Measurements from ENCODE around the gene BTG2. TPM values are rescaled to one million over a fixed set of nuclear protein-coding genes. Genes with fewer than 3 reads are reported as not detected.

Gene BTG2
- total RNA-seq, 1 experiment from 2014 or later: 2.2 TPM

DNA sequence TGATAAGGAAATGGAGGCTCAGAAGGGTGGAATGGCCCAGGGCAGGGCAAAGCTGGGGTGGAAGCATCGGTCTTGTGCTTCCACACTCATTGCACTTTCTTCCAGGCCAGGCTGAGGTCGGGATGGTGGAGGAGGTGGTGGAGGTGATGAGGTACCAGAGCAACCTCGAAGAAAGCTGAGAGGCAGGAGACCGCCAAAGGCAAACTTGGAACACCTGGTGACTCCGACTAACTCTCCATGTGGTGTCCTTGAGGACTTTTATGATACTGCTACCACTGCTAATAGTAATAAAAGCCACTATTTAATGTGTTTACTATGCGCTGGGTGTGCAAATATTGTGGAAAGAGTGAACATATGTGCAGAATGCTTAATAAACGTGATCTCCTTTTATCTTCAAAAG lies 16.9 kb upstream of the BTG2 start:
- H2AFZ ChIP-seq (ENCODE audit: low read length): no peak overlapping the region
- H3K4me1 ChIP-seq (ENCODE audit: insufficient read depth, low read length): no peaks in the 10 kb centered on the region; the same call in 1 of the 2 replicates
- BruUV-seq (replicated peaks): no TSS peak
- H3K36me3 ChIP-seq (ENCODE audit: low read depth, low read length): no peaks in the 10 kb centered on the region
- H3K79me2 ChIP-seq (ENCODE audit: low read length): no peaks in the 10 kb centered on the region
- no peak for TF ChIP-seq EZH2phosphoT487 (IDR thresholded peaks at IDR 0.05; ENCODE audit: borderline replicate concordance, low read length)
- no peak for TF ChIP-seq EZH2 (IDR thresholded peaks at IDR 0.05; ENCODE audit: low read length, unreplicated experiment)
- no peak for TF ChIP-seq CTCF (conservative IDR thresholded peaks at IDR 0.05; ENCODE audit: low read depth, low read length)
- ATAC-seq (no peak), DNase-seq (no peak)
- intact Hi-C loops (cut with micrococcal nuclease): no loop called here
- H3K27me3 ChIP-seq (ENCODE audit: low read length): peaks cover 50% of the 10 kb centered on the region
- ChIA-PET CTCF (no interaction called here), POLR2A (ENCODE audit: unreplicated experiment) (no interaction called here)
- no peaks in the 10 kb centered on the region for H3F3A ChIP-seq (ENCODE audit: low read length, unreplicated experiment)
- no peak overlapping the region for H3K4me2 ChIP-seq (ENCODE audit: low read length)
- H3K9me3 ChIP-seq (ENCODE audit: low read length): no peaks in the 10 kb centered on the region
- no peak overlapping the region for H3K4me3 ChIP-seq (ENCODE audit: low read length)
- H3K27ac ChIP-seq (ENCODE audit: low read length): no peak overlapping the region
- no peaks in the 10 kb centered on the region for H4K20me1 ChIP-seq (ENCODE audit: low read length)
- H3K9ac ChIP-seq (ENCODE audit: low read length): no peak overlapping the region
- no peaks in the 10 kb centered on the region for H3K9me2 ChIP-seq (replicated peaks; ENCODE audit: low read length)

GRCh38 chr1:203289281-203289981 lies 15.9 kb upstream of the BTG2 start:
- POLR2A ChIA-PET (ENCODE audit: unreplicated experiment): no interaction called here

More at GRCh38 chr1:203289281-203289981, 15.9 kb upstream of the BTG2 start:
- no peak overlapping the region for H3K9ac ChIP-seq (ENCODE audit: low read length)
- H3K4me2 ChIP-seq (ENCODE audit: low read length): no peak overlapping the region
- H2AFZ ChIP-seq (ENCODE audit: low read length): no peak overlapping the region
- H4K20me1 ChIP-seq (ENCODE audit: low read length): no peaks in the 10 kb centered on the region
- DNase-seq: no peak
- no peaks in the 10 kb centered on the region for H3K36me3 ChIP-seq (ENCODE audit: low read depth, low read length)
- no TSS peak for BruUV-seq (replicated peaks)
- peaks cover 53% of the 10 kb centered on the region for H3K27me3 ChIP-seq (ENCODE audit: low read length)
- CTCF ChIA-PET: interaction anchor here (0.5 to 0.6 kb wide), 2 partner anchors 30 to 52 kb away, joined by 3 read pairs; no protein-coding TSS in a partner anchor
- H3F3A ChIP-seq (ENCODE audit: low read length, unreplicated experiment): no peaks in the 10 kb centered on the region
- intact Hi-C loops (cut with micrococcal nuclease): no loop called here
- no peak overlapping the region for H3K27ac ChIP-seq (ENCODE audit: low read length)
- no peaks in the 10 kb centered on the region for H3K79me2 ChIP-seq (ENCODE audit: low read length)
- no peaks in the 10 kb centered on the region for H3K9me2 ChIP-seq (replicated peaks; ENCODE audit: low read length)
- H3K4me1 ChIP-seq (ENCODE audit: insufficient read depth, low read length): no peaks in the 10 kb centered on the region; the same call in 1 of the 2 replicates
- ATAC-seq: no peak
- no peak overlapping the region for H3K4me3 ChIP-seq (ENCODE audit: low read length)
- no peak for TF ChIP-seq CTCF (conservative IDR thresholded peaks at IDR 0.05; ENCODE audit: low read depth, low read length)
- TF ChIP-seq EZH2 (IDR thresholded peaks at IDR 0.05; ENCODE audit: low read length, unreplicated experiment): no peak
- no peak for TF ChIP-seq EZH2phosphoT487 (IDR thresholded peaks at IDR 0.05; ENCODE audit: borderline replicate concordance, low read length)
- H3K9me3 ChIP-seq (ENCODE audit: low read length): no peaks in the 10 kb centered on the region

Data from PC-3 (cell line).